HepG2 (cell line): Measurements from ENCODE around the gene SLC25A10. TPM values are rescaled to one million over a fixed set of nuclear protein-coding genes. Genes with fewer than 3 reads are reported as not detected.

Source experiments
- CENPX ChIP-seq: sonication (generic); formaldehyde crosslinking; IDR thresholded peaks from 2 replicates; pipeline ENCODE4 v1.9.0; 2021; ENCODE audit warnings: mild to moderate bottlenecking, missing genetic modification reagents, moderate library complexity
- GLI4 ChIP-seq: sonication (generic); formaldehyde crosslinking; IDR thresholded peaks from 2 replicates; pipeline ENCODE4 v1.5.1; 2020; ENCODE audit warnings: missing genetic modification reagents, mild to moderate bottlenecking, moderate library complexity, borderline replicate concordance
- HMG20A ChIP-seq: IDR thresholded peaks from 2 replicates; pipeline ENCODE4 v1.6.1; 2016; ENCODE audit warnings: borderline replicate concordance
- HOXD1 ChIP-seq: sonication (generic); formaldehyde crosslinking; IDR thresholded peaks from 2 replicates; pipeline ENCODE4 v1.5.0; 2020; ENCODE audit warnings: missing genetic modification reagents
- KAT2B ChIP-seq: fragments of 150-350 bp; IDR thresholded peaks from 2 replicates; pipeline ENCODE4 v1.6.1; 2014; ENCODE audit warnings: low read depth, low read length, borderline replicate concordance
- MYNN ChIP-seq: sonication (generic); formaldehyde crosslinking; IDR thresholded peaks from 2 replicates; pipeline ENCODE4 v1.4.0; 2020; ENCODE audit warnings: mild to moderate bottlenecking, low read depth, missing genetic modification reagents
- SOX6 ChIP-seq, 2 experiments: fragments of 450-650 bp in 1 of 2; sonication (generic) in 1 of 2; formaldehyde crosslinking in 1 of 2; IDR thresholded peaks; 2 replicates each; pipeline versions ENCODE4 v1.4.0 to v1.6.1; 2017 to 2020; ENCODE audit warnings: antibody characterized with exemption in 1 of 2, mild to moderate bottlenecking in 1 of 2, missing genetic modification reagents in 1 of 2
- TRIM24 ChIP-seq: sonication (generic); formaldehyde crosslinking; IDR thresholded peaks from 2 replicates; pipeline ENCODE4 v1.8.0; 2022; ENCODE audit warnings: mild to moderate bottlenecking, missing genetic modification reagents
- ZFAT ChIP-seq: sonication (generic); formaldehyde crosslinking; conservative IDR thresholded peaks from 2 replicates; pipeline ENCODE4 v1.8.1; 2023; ENCODE audit warnings: missing genetic modification reagents, inconsistent platforms
- ZNF235 ChIP-seq: sonication (generic); formaldehyde crosslinking; IDR thresholded peaks from 2 replicates; pipeline ENCODE4 v1.8.1; 2023; ENCODE audit warnings: mild to moderate bottlenecking, missing genetic modification reagents, borderline replicate concordance
- ZNF253 ChIP-seq: sonication (generic); formaldehyde crosslinking; IDR thresholded peaks from 2 replicates; pipeline ENCODE4 v1.8.0; 2022; ENCODE audit warnings: mild to moderate bottlenecking, missing genetic modification reagents, borderline replicate concordance
- ZNF33B ChIP-seq: sonication (generic); formaldehyde crosslinking; IDR thresholded peaks from 2 replicates; pipeline ENCODE4 v1.5.1; 2020; ENCODE audit warnings: mild to moderate bottlenecking, missing genetic modification reagents
- ZNF496 ChIP-seq: sonication (generic); formaldehyde crosslinking; IDR thresholded peaks from 2 replicates; pipeline ENCODE4 v1.8.1; 2023; ENCODE audit warnings: mild to moderate bottlenecking, moderate library complexity, missing genetic modification reagents; ENCODE audit not compliant: insufficient replicate concordance
- ZNF619 ChIP-seq: sonication (generic); formaldehyde crosslinking; IDR thresholded peaks from 2 replicates; pipeline ENCODE4 v1.4.0; 2020; ENCODE audit warnings: mild to moderate bottlenecking, missing genetic modification reagents
- ZNF660 ChIP-seq: sonication (generic); formaldehyde crosslinking; IDR thresholded peaks from 2 replicates; pipeline ENCODE4 v1.5.1; 2020; ENCODE audit warnings: mild to moderate bottlenecking, low read depth, missing genetic modification reagents, borderline replicate concordance
- ZNF761 ChIP-seq: sonication (generic); formaldehyde crosslinking; conservative IDR thresholded peaks from 2 replicates; pipeline ENCODE4 v1.4.0; 2020; ENCODE audit warnings: mild to moderate bottlenecking, missing genetic modification reagents
- ZNF792 ChIP-seq: IDR thresholded peaks from 2 replicates; pipeline ENCODE4 v1.6.1; 2016
- ZSCAN9 ChIP-seq: IDR thresholded peaks from 2 replicates; pipeline ENCODE4 v1.6.1; 2016; ENCODE audit warnings: borderline replicate concordance
- polyA plus RNA-seq, 8 experiments: library from polyadenylated mRNA; depleted of rRNA in 3 of 8; stranded (reverse) in 7 of 8; unstranded in 1 of 8; fragments of >200 nt; fragmentation: Illumina TruSeq in 4 of 8; extraction: Trizol in 4 of 8; gene quantifications; 2 replicates each; pipeline versions ENCODE4 v1.2.1 to v1.2.3, GENCODE V29; 2011 to 2016; ENCODE audit warnings: low read depth in 4 of 8, missing spikeins in 1 of 8, mixed read lengths in 1 of 8; ENCODE audit not compliant: insufficient read depth in 1 of 8
- total RNA-seq, 5 experiments: library from RNA; depleted of rRNA; stranded (reverse); fragments of >200 nt; fragmentation: Illumina TruSeq; extraction: Trizol; gene quantifications; 2 replicates each; pipeline ENCODE4 v1.2.3, GENCODE V29; 2016; ENCODE audit warnings: low read depth in 1 of 5
- TF ChIP-seq, protein P1 (sequence below): sonication (generic); formaldehyde crosslinking; IDR thresholded peaks from 2 replicates; pipeline ENCODE4 v1.5.0; 2020; ENCODE audit warnings: mild to moderate bottlenecking, missing genetic modification reagents
- TF ChIP-seq, protein P2 (sequence below): sonication (generic); formaldehyde crosslinking; IDR thresholded peaks from 2 replicates; pipeline ENCODE4 v1.8.1; 2023; ENCODE audit warnings: mild to moderate bottlenecking, inconsistent platforms, moderate library complexity, missing genetic modification reagents, borderline replicate concordance
- TF ChIP-seq, protein P3 (sequence below): sonication (generic); formaldehyde crosslinking; IDR thresholded peaks from 2 replicates; pipeline ENCODE4 v1.4.0; 2020; ENCODE audit warnings: mild to moderate bottlenecking, missing genetic modification reagents, borderline replicate concordance

The SLC25A10 gene
- total and polyA plus RNA-seq, 2 of the 13 experiments (the other 11 are each of a cell fraction or from before 2014, with no cell fraction given): 46.5 to 140 TPM

- TF ChIP-seq SOX6 (IDR thresholded peaks at IDR 0.05) (no peak), SOX6 (CRISPR knock-in tag; IDR thresholded peaks at IDR 0.05) (peak; percentile 95), ZNF235 (peak; percentile 96; the same call in 1 of the 2 replicates), ZSCAN9 (CRISPR knock-in tag) (peak; percentile 36), ZNF761 (peak; percentile 63; the same call in 1 of the 2 replicates), ZNF619 (peak; percentile 91), HMG20A (CRISPR knock-in tag) (no peak; the same call in 1 of the 2 replicates), ZNF660 (CRISPR knock-in tag) (no peak), ZFAT (CRISPR knock-in tag) (no peak), TRIM24 (CRISPR knock-in tag) (no peak), ZNF496 (CRISPR knock-in tag) (no peak), CENPX (no peak), HOXD1 (CRISPR knock-in tag) (0 out of 2 replicates have a peak, but pooled peaks have one; percentile 18), GLI4 (CRISPR knock-in tag) (no peak; the same call in 1 of the 2 replicates), ZNF253 (CRISPR knock-in tag) (peak; percentile 77; the same call in 1 of the 2 replicates), MYNN (peak; percentile 27; the same call in 1 of the 2 replicates), KAT2B (no peak), ZNF792 (CRISPR knock-in tag) (peak; percentile 85), ZNF33B (no peak)
- TF ChIP-seq, protein P1, sequence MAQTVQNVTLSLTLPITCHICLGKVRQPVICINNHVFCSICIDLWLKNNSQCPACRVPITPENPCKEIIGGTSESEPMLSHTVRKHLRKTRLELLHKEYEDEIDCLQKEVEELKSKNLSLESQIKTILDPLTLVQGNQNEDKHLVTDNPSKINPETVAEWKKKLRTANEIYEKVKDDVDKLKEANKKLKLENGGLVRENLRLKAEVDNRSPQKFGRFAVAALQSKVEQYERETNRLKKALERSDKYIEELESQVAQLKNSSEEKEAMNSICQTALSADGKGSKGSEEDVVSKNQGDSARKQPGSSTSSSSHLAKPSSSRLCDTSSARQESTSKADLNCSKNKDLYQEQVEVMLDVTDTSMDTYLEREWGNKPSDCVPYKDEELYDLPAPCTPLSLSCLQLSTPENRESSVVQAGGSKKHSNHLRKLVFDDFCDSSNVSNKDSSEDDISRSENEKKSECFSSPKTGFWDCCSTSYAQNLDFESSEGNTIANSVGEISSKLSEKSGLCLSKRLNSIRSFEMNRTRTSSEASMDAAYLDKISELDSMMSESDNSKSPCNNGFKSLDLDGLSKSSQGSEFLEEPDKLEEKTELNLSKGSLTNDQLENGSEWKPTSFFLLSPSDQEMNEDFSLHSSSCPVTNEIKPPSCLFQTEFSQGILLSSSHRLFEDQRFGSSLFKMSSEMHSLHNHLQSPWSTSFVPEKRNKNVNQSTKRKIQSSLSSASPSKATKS: no peak
- TF ChIP-seq, protein P2, sequence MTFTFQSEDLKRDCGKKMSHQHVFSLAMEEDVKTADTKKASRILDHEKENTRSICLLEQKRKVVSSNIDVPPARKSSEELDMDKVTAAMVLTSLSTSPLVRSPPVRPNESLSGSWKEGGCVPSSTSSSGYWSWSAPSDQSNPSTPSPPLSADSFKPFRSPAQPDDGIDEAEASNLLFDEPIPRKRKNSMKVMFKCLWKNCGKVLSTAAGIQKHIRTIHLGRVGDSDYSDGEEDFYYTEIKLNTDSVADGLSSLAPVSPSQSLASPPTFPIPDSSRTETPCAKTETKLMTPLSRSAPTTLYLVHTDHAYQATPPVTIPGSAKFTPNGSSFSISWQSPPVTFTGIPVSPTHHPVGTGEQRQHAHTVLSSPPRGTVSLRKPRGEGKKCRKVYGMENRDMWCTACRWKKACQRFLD (CRISPR knock-in tag): peak; percentile 89
- TF ChIP-seq, protein P3, sequence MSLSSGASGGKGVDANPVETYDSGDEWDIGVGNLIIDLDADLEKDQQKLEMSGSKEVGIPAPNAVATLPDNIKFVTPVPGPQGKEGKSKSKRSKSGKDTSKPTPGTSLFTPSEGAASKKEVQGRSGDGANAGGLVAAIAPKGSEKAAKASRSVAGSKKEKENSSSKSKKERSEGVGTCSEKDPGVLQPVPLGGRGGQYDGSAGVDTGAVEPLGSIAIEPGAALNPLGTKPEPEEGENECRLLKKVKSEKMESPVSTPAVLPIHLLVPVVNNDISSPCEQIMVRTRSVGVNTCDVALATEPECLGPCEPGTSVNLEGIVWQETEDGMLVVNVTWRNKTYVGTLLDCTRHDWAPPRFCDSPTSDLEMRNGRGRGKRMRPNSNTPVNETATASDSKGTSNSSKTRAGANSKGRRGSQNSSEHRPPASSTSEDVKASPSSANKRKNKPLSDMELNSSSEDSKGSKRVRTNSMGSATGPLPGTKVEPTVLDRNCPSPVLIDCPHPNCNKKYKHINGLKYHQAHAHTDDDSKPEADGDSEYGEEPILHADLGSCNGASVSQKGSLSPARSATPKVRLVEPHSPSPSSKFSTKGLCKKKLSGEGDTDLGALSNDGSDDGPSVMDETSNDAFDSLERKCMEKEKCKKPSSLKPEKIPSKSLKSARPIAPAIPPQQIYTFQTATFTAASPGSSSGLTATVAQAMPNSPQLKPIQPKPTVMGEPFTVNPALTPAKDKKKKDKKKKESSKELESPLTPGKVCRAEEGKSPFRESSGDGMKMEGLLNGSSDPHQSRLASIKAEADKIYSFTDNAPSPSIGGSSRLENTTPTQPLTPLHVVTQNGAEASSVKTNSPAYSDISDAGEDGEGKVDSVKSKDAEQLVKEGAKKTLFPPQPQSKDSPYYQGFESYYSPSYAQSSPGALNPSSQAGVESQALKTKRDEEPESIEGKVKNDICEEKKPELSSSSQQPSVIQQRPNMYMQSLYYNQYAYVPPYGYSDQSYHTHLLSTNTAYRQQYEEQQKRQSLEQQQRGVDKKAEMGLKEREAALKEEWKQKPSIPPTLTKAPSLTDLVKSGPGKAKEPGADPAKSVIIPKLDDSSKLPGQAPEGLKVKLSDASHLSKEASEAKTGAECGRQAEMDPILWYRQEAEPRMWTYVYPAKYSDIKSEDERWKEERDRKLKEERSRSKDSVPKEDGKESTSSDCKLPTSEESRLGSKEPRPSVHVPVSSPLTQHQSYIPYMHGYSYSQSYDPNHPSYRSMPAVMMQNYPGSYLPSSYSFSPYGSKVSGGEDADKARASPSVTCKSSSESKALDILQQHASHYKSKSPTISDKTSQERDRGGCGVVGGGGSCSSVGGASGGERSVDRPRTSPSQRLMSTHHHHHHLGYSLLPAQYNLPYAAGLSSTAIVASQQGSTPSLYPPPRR (CRISPR knock-in tag): peak; percentile 79
Observed at GRCh38 chr17:81713556-81714411, 1.7 kb downstream of the SLC25A10 start (continued).
